ENCODE measurements around the gene TBC1D16. TPM values are rescaled to one million over a fixed set of nuclear protein-coding genes. Genes with fewer than 3 reads are reported as not detected.

TBC1D16 gene
- total and polyA plus RNA-seq, 10 of the 15 experiments (the other 5 are each of a cell fraction or from before 2014, with no cell fraction given): 0.01 to 0.13 (median 0.06) TPM; not detected in 3

Other genes with a start within 250 kb of the TBC1D16 start
Only the 7 nearest of the 9 such genes appear.
- 14.5 and 15.5 TPM in 2 replicates for gene CBX4, start 196.4 kb downstream of the TBC1D16 start, total RNA-seq (2014; rRNA removed)
- gene CBX4, start 196.4 kb downstream of the TBC1D16 start, total RNA-seq (2014; rRNA removed; fragmentation: Illumina TruSeq; extraction: Trizol): 4.3 and 4.6 TPM in 2 replicates
- gene CBX4, start 196.4 kb downstream of the TBC1D16 start, total RNA-seq (2021): 23.1 and 24.6 TPM in 2 replicates
- gene CBX4, start 196.4 kb downstream of the TBC1D16 start, polyA plus RNA-seq (2011; rRNA removed): 9.1 and 11.3 TPM in 2 replicates
- 1.7 and 4.2 TPM in 2 replicates for gene CBX4, start 196.4 kb downstream of the TBC1D16 start, polyA plus RNA-seq (2014; fragmentation: Illumina TruSeq; extraction: Trizol)
- 1 to 10 TPM in 1 of 2 experiments, under 1 TPM in 1; 0.69 to 1.2 TPM for gene CBX4, start 196.4 kb downstream of the TBC1D16 start, polyA plus RNA-seq (2014; fragmentation: Nextera tagmentation; extraction: Ambion mirVana)
- gene CBX4, start 196.4 kb downstream of the TBC1D16 start, polyA plus RNA-seq (2014; rRNA removed): 19.6 and 20.4 TPM in 2 replicates
- 1 to 10 TPM; 1.6 to 1.8 TPM for gene CBX4, start 196.4 kb downstream of the TBC1D16 start, polyA plus RNA-seq (2016; fragmentation: Nextera tagmentation; extraction: Ambion mirVana)
- gene CCDC40, start 770 bp upstream of the TBC1D16 start, total RNA-seq (2014; rRNA removed): 0.06 TPM in 1 of 2 replicates, not detected in the other
- gene CCDC40, start 770 bp upstream of the TBC1D16 start, total RNA-seq (2014; rRNA removed; fragmentation: Illumina TruSeq; extraction: Trizol): not detected in 2 replicates
- not detected in 2 replicates for gene CCDC40, start 770 bp upstream of the TBC1D16 start, total RNA-seq (2021)
- 0.10 TPM in 1 of 2 replicates, not detected in the other for gene CCDC40, start 770 bp upstream of the TBC1D16 start, polyA plus RNA-seq (2011; rRNA removed)
- gene CCDC40, start 770 bp upstream of the TBC1D16 start, polyA plus RNA-seq (2014; fragmentation: Illumina TruSeq; extraction: Trizol): not detected in 2 replicates
- not detected for gene CCDC40, start 770 bp upstream of the TBC1D16 start, polyA plus RNA-seq (2014; fragmentation: Nextera tagmentation; extraction: Ambion mirVana)
- gene CCDC40, start 770 bp upstream of the TBC1D16 start, polyA plus RNA-seq (2014; rRNA removed): not detected in 2 replicates
- gene CCDC40, start 770 bp upstream of the TBC1D16 start, polyA plus RNA-seq (2016; fragmentation: Nextera tagmentation; extraction: Ambion mirVana): not detected
- 5.6 and 6.5 TPM in 2 replicates for gene GAA, start 65.7 kb upstream of the TBC1D16 start, total RNA-seq (2014; rRNA removed)
- gene GAA, start 65.7 kb upstream of the TBC1D16 start, total RNA-seq (2014; rRNA removed; fragmentation: Illumina TruSeq; extraction: Trizol): 1.4 and 2.5 TPM in 2 replicates
- 10.5 and 11.2 TPM in 2 replicates for gene GAA, start 65.7 kb upstream of the TBC1D16 start, total RNA-seq (2021)
- gene GAA, start 65.7 kb upstream of the TBC1D16 start, polyA plus RNA-seq (2011; rRNA removed): 0.53 and 0.81 TPM in 2 replicates
- gene GAA, start 65.7 kb upstream of the TBC1D16 start, polyA plus RNA-seq (2014; fragmentation: Illumina TruSeq; extraction: Trizol): 0.71 and 1.7 TPM in 2 replicates
- gene GAA, start 65.7 kb upstream of the TBC1D16 start, polyA plus RNA-seq (2014; fragmentation: Nextera tagmentation; extraction: Ambion mirVana): under 1 TPM; 0.18 to 0.40 TPM
- 7.8 and 9.1 TPM in 2 replicates for gene GAA, start 65.7 kb upstream of the TBC1D16 start, polyA plus RNA-seq (2014; rRNA removed)
- gene GAA, start 65.7 kb upstream of the TBC1D16 start, polyA plus RNA-seq (2016; fragmentation: Nextera tagmentation; extraction: Ambion mirVana): 1 to 10 TPM; 7.3 to 8.3 TPM
- gene EIF4A3, start 111.3 kb upstream of the TBC1D16 start, total RNA-seq (2014; rRNA removed): 93.1 and 100.0 TPM in 2 replicates
- 84.8 and 101 TPM in 2 replicates for gene EIF4A3, start 111.3 kb upstream of the TBC1D16 start, total RNA-seq (2014; rRNA removed; fragmentation: Illumina TruSeq; extraction: Trizol)
- 113 and 114 TPM in 2 replicates for gene EIF4A3, start 111.3 kb upstream of the TBC1D16 start, total RNA-seq (2021)
- gene EIF4A3, start 111.3 kb upstream of the TBC1D16 start, polyA plus RNA-seq (2011; rRNA removed): 128 and 135 TPM in 2 replicates
- 91.3 and 98.2 TPM in 2 replicates for gene EIF4A3, start 111.3 kb upstream of the TBC1D16 start, polyA plus RNA-seq (2014; fragmentation: Illumina TruSeq; extraction: Trizol)
- 100 to 1,000 TPM in 1 of 2 experiments, 10 to 100 TPM in 1; 53.3 to 106 TPM for gene EIF4A3, start 111.3 kb upstream of the TBC1D16 start, polyA plus RNA-seq (2014; fragmentation: Nextera tagmentation; extraction: Ambion mirVana)
- gene EIF4A3, start 111.3 kb upstream of the TBC1D16 start, polyA plus RNA-seq (2014; rRNA removed): 91.5 and 93.4 TPM in 2 replicates
- gene EIF4A3, start 111.3 kb upstream of the TBC1D16 start, polyA plus RNA-seq (2016; fragmentation: Nextera tagmentation; extraction: Ambion mirVana): 100 to 1,000 TPM; 217 to 225 TPM
- gene CARD14, start 134.2 kb upstream of the TBC1D16 start, total RNA-seq (2014; rRNA removed): not detected in 2 replicates
- gene CARD14, start 134.2 kb upstream of the TBC1D16 start, total RNA-seq (2014; rRNA removed; fragmentation: Illumina TruSeq; extraction: Trizol): not detected in 2 replicates
- not detected in 2 replicates for gene CARD14, start 134.2 kb upstream of the TBC1D16 start, total RNA-seq (2021)
- gene CARD14, start 134.2 kb upstream of the TBC1D16 start, polyA plus RNA-seq (2011; rRNA removed): not detected in 2 replicates
- gene CARD14, start 134.2 kb upstream of the TBC1D16 start, polyA plus RNA-seq (2014; fragmentation: Illumina TruSeq; extraction: Trizol): not detected in 2 replicates
- gene CARD14, start 134.2 kb upstream of the TBC1D16 start, polyA plus RNA-seq (2014; fragmentation: Nextera tagmentation; extraction: Ambion mirVana): not detected
- not detected in 2 replicates for gene CARD14, start 134.2 kb upstream of the TBC1D16 start, polyA plus RNA-seq (2014; rRNA removed)
- under 1 TPM; 0.08 to 0.15 TPM for gene CARD14, start 134.2 kb upstream of the TBC1D16 start, polyA plus RNA-seq (2016; fragmentation: Nextera tagmentation; extraction: Ambion mirVana)
- gene SGSH, start 184.5 kb upstream of the TBC1D16 start, total RNA-seq (2014; rRNA removed): 4.4 and 4.5 TPM in 2 replicates
- gene SGSH, start 184.5 kb upstream of the TBC1D16 start, total RNA-seq (2014; rRNA removed; fragmentation: Illumina TruSeq; extraction: Trizol): 3.4 and 3.9 TPM in 2 replicates
- gene SGSH, start 184.5 kb upstream of the TBC1D16 start, total RNA-seq (2021): 12.0 and 16.0 TPM in 2 replicates
- gene SGSH, start 184.5 kb upstream of the TBC1D16 start, polyA plus RNA-seq (2011; rRNA removed): 5.8 and 6.2 TPM in 2 replicates
- 4.5 and 5.7 TPM in 2 replicates for gene SGSH, start 184.5 kb upstream of the TBC1D16 start, polyA plus RNA-seq (2014; fragmentation: Illumina TruSeq; extraction: Trizol)
- gene SGSH, start 184.5 kb upstream of the TBC1D16 start, polyA plus RNA-seq (2014; fragmentation: Nextera tagmentation; extraction: Ambion mirVana): 1 to 10 TPM in 1 of 2 experiments, under 1 TPM in 1; 0.13 to 1.3 TPM
- gene SGSH, start 184.5 kb upstream of the TBC1D16 start, polyA plus RNA-seq (2014; rRNA removed): 10.2 and 12.9 TPM in 2 replicates
- gene SGSH, start 184.5 kb upstream of the TBC1D16 start, polyA plus RNA-seq (2016; fragmentation: Nextera tagmentation; extraction: Ambion mirVana): 10 to 100 TPM; 14.0 to 17.2 TPM
- gene SLC26A11, start 184.6 kb upstream of the TBC1D16 start, total RNA-seq (2014; rRNA removed): 2.1 and 3.3 TPM in 2 replicates
- 0.46 and 0.54 TPM in 2 replicates for gene SLC26A11, start 184.6 kb upstream of the TBC1D16 start, total RNA-seq (2014; rRNA removed; fragmentation: Illumina TruSeq; extraction: Trizol)
- gene SLC26A11, start 184.6 kb upstream of the TBC1D16 start, total RNA-seq (2021): 1.5 and 2.2 TPM in 2 replicates
- gene SLC26A11, start 184.6 kb upstream of the TBC1D16 start, polyA plus RNA-seq (2011; rRNA removed): 0.36 and 0.65 TPM in 2 replicates
- 0.22 and 0.73 TPM in 2 replicates for gene SLC26A11, start 184.6 kb upstream of the TBC1D16 start, polyA plus RNA-seq (2014; fragmentation: Illumina TruSeq; extraction: Trizol)
- gene SLC26A11, start 184.6 kb upstream of the TBC1D16 start, polyA plus RNA-seq (2014; fragmentation: Nextera tagmentation; extraction: Ambion mirVana): under 1 TPM in 1 of 2 experiments, not detected in 1; 0.05 TPM
- gene SLC26A11, start 184.6 kb upstream of the TBC1D16 start, polyA plus RNA-seq (2014; rRNA removed): 4.1 TPM in 2 replicates
- 1 to 10 TPM; 1.2 to 2.2 TPM for gene SLC26A11, start 184.6 kb upstream of the TBC1D16 start, polyA plus RNA-seq (2016; fragmentation: Nextera tagmentation; extraction: Ambion mirVana)

All from GM12878 (cell line).